WTC11 (cell line): ENCODE data around the gene HLA-DRB5. TPM values are rescaled to one million over a fixed set of nuclear protein-coding genes. Genes with fewer than 3 reads are reported as not detected.

Experiments used
- ATAC-seq: fragments of 200-7000 bp; cut with Tn5 transposase; 2 replicates; pipeline ENCODE4 v1.10.0; 2021; ENCODE audit warnings: mild to moderate bottlenecking, moderate library complexity
- CTCF ChIA-PET: fragments of 300-600 bp; sonication (Branson Sonifier 250); formaldehyde crosslinking; loops from one replicate; lab custom pipeline; 2021; ENCODE audit warnings: antibody characterized with exemption; lab: Charles Lee
- POLR2A ChIA-PET: fragments of 350-600 bp; sonication (Branson Sonifier 250); formaldehyde crosslinking; loops from one replicate; lab custom pipeline; 2021; ENCODE audit warnings: antibody characterized with exemption; lab: Charles Lee
- DNase-seq: peaks from one replicate; pipeline ENCODE4 v3.0.0; 2021; ENCODE audit warnings: low spot score
- H3K27ac Mint-ChIP-seq: 2 replicates; pipeline ENCODE4 v1.8.0; 2021; ENCODE audit warnings: mixed read lengths
- H3K27me3 Mint-ChIP-seq: 2 replicates; pipeline ENCODE4 v1.8.0; 2021; ENCODE audit warnings: low read depth, mild to moderate bottlenecking, moderate library complexity, mixed read lengths
- H3K36me3 Mint-ChIP-seq: 2 replicates; pipeline ENCODE4 v1.8.0; 2021; ENCODE audit warnings: mixed read lengths
- H3K4me1 Mint-ChIP-seq: 2 replicates; pipeline ENCODE4 v1.8.0; 2022; ENCODE audit warnings: mixed read lengths
- H3K4me3 Mint-ChIP-seq: 2 replicates; pipeline ENCODE4 v1.8.0; 2021; ENCODE audit warnings: mild to moderate bottlenecking, moderate library complexity, mixed read lengths
- H3K9me3 Mint-ChIP-seq: 2 replicates; pipeline ENCODE4 v1.8.0; 2021; ENCODE audit warnings: mixed read lengths
- ATF1 ChIP-seq: sonication (generic); formaldehyde crosslinking; IDR thresholded peaks from 2 replicates; pipeline ENCODE4 v1.8.1; 2023; ENCODE audit warnings: mild to moderate bottlenecking, moderate library complexity, missing genetic modification reagents
- ATF3 ChIP-seq: sonication (generic); formaldehyde crosslinking; conservative IDR thresholded peaks from 2 replicates; pipeline ENCODE4 v1.8.1; 2022; ENCODE audit warnings: mild to moderate bottlenecking, missing genetic modification reagents
- CBFB ChIP-seq: sonication (generic); formaldehyde crosslinking; IDR thresholded peaks from 2 replicates; pipeline ENCODE4 v1.8.1; 2022; ENCODE audit warnings: mild to moderate bottlenecking, low read depth, missing genetic modification reagents
- CREM ChIP-seq: sonication (generic); formaldehyde crosslinking; IDR thresholded peaks from 2 replicates; pipeline ENCODE4 v1.8.1; 2022; ENCODE audit warnings: mild to moderate bottlenecking, missing genetic modification reagents, moderate library complexity
- EMX1 ChIP-seq: fragments of 250-450 bp; sonication (Bioruptor Pico); IDR thresholded peaks from 2 replicates; pipeline ENCODE4 v1.8.0; 2021; ENCODE audit warnings: mild to moderate bottlenecking
- ETV6 ChIP-seq: sonication (generic); formaldehyde crosslinking; IDR thresholded peaks from 2 replicates; pipeline ENCODE4 v1.8.1; 2022; ENCODE audit warnings: mild to moderate bottlenecking, missing genetic modification reagents
- FOXJ3 ChIP-seq: sonication (generic); formaldehyde crosslinking; IDR thresholded peaks from 2 replicates; pipeline ENCODE4 v1.9.0; 2021; ENCODE audit warnings: missing genetic modification reagents, mild to moderate bottlenecking, borderline replicate concordance
- FOXP4 ChIP-seq: sonication (generic); formaldehyde crosslinking; IDR thresholded peaks from 2 replicates; pipeline ENCODE4 v1.8.0; 2022; ENCODE audit warnings: mild to moderate bottlenecking, missing genetic modification reagents
- GTF2I ChIP-seq: fragments of 250-450 bp; sonication (Bioruptor Pico); conservative IDR thresholded peaks from 2 replicates; pipeline ENCODE4 v1.4.0; 2021; ENCODE audit warnings: mild to moderate bottlenecking
- JUN ChIP-seq: sonication (generic); formaldehyde crosslinking; IDR thresholded peaks from 2 replicates; pipeline ENCODE4 v1.8.0; 2023; ENCODE audit warnings: mild to moderate bottlenecking, missing genetic modification reagents
- OVOL2 ChIP-seq: fragments of 250-450 bp; sonication (Bioruptor Pico); IDR thresholded peaks from 2 replicates; pipeline ENCODE4 v1.9.0; 2021; ENCODE audit warnings: mild to moderate bottlenecking, borderline replicate concordance
- RORB ChIP-seq: fragments of 250-450 bp; sonication (Bioruptor Pico); IDR thresholded peaks from 2 replicates; pipeline ENCODE4 v1.9.0; 2021; ENCODE audit warnings: mild to moderate bottlenecking
- SMAD4 ChIP-seq: sonication (generic); formaldehyde crosslinking; IDR thresholded peaks from 2 replicates; pipeline ENCODE4 v1.8.0; 2022; ENCODE audit warnings: mild to moderate bottlenecking, missing genetic modification reagents
- TEAD1 ChIP-seq: sonication (generic); formaldehyde crosslinking; IDR thresholded peaks from 2 replicates; pipeline ENCODE4 v1.8.0; 2022; ENCODE audit warnings: mild to moderate bottlenecking, missing genetic modification reagents
- ZBTB21 ChIP-seq: sonication (generic); formaldehyde crosslinking; IDR thresholded peaks from 2 replicates; pipeline ENCODE4 v1.8.1; 2023; ENCODE audit warnings: mild to moderate bottlenecking, missing genetic modification reagents, borderline replicate concordance
- ZNF263 ChIP-seq: sonication (generic); formaldehyde crosslinking; IDR thresholded peaks from 2 replicates; pipeline ENCODE4 v1.8.1; 2022; ENCODE audit warnings: low read depth, mild to moderate bottlenecking, moderate library complexity, missing genetic modification reagents
- ZNF416 ChIP-seq: fragments of 250-450 bp; sonication (Bioruptor Pico); IDR thresholded peaks from 2 replicates; pipeline ENCODE4 v1.9.0; 2021; ENCODE audit warnings: mild to moderate bottlenecking, inconsistent platforms
- ZNF532 ChIP-seq: fragments of 250-450 bp; sonication (Bioruptor Pico); IDR thresholded peaks from 2 replicates; pipeline ENCODE4 v1.9.0; 2021; ENCODE audit warnings: mild to moderate bottlenecking, borderline replicate concordance
- total RNA-seq: library from RNA; stranded (reverse); gene quantifications from 3 replicates; pipeline ENCODE4 v1.2.3, GENCODE V29; 2021

Gene HLA-DRB5
- total RNA-seq, 1 experiment from 2014 or later, result not detected

- ChIA-PET CTCF (no interaction called here), POLR2A (no interaction called here)
- Mint-ChIP-seq H3K36me3 (no peaks in the 10 kb centered on the region), H3K4me1 (no peaks in the 10 kb centered on the region), H3K4me3 (no peak overlapping the region), H3K27me3 (peaks cover 37% of the 10 kb centered on the region), H3K9me3 (peaks cover 13% of the 10 kb centered on the region), H3K27ac (no peak overlapping the region)
- ATAC-seq, result no peak
- no peak for DNase-seq
- TF ChIP-seq ETV6 (CRISPR knock-in tag) (no peak), GTF2I (no peak), CREM (CRISPR knock-in tag) (no peak), ZNF263 (CRISPR knock-in tag) (no peak), ZBTB21 (CRISPR knock-in tag) (no peak), JUN (CRISPR knock-in tag) (no peak), SMAD4 (CRISPR knock-in tag) (no peak), FOXJ3 (no peak), EMX1 (CRISPR knock-in tag) (no peak), FOXP4 (CRISPR knock-in tag) (no peak), RORB (CRISPR knock-in tag) (no peak), OVOL2 (no peak), ATF1 (CRISPR knock-in tag) (no peak), ZNF532 (no peak), ZNF416 (CRISPR knock-in tag) (no peak), ATF3 (CRISPR knock-in tag) (no peak), CBFB (CRISPR knock-in tag) (no peak), TEAD1 (CRISPR knock-in tag) (no peak)
These were observed 45.5 kb downstream of the HLA-DRB5 start for GRCh38 chr6:32484614-32484998.

- DNase-seq (peak; percentile 9), ATAC-seq (peak; percentile 52)
- TF ChIP-seq ATF3 (CRISPR knock-in tag), result no peak
- TF ChIP-seq, all 79 proteins: peak for 0
- ChIA-PET CTCF (no interaction called here), POLR2A (no interaction called here)
- Mint-ChIP-seq H3K4me3 (no peak overlapping the region), H3K36me3 (peaks cover 4% of the 10 kb centered on the region), H3K4me1 (no peaks in the 10 kb centered on the region), H3K27me3 (peaks cover 35% of the 10 kb centered on the region), H3K27ac (no peak overlapping the region), H3K9me3 (peaks cover 18% of the 10 kb centered on the region)
These were observed 46.0 kb downstream of the HLA-DRB5 start for GRCh38 chr6:32483968-32484613.
